Liver (tissue), 9 donors: ENCODE data around the gene MYO18B. TPM values are rescaled to one million over a fixed set of nuclear protein-coding genes. Genes with fewer than 3 reads are reported as not detected.

Experiments
- DNase-seq: peaks from one replicate; pipeline ENCODE4 v3.0.0-alpha.2; 2017; ENCODE audit warnings: low spot score
- H3K27ac ChIP-seq, 2 donors: one replicate each; pipeline ENCODE4 v1.7.0; 2013; ENCODE audit warnings: inconsistent platforms in 2 of 2, low read length in 2 of 2, control low read depth in 1 of 2, low read depth in 1 of 2, mild to moderate bottlenecking in 1 of 2
- H3K27me3 ChIP-seq, 4 donors: one replicate each; pipeline versions ENCODE4 v1.6.1 to v1.7.0; 2013; ENCODE audit warnings: low read length in 3 of 4, inconsistent platforms in 1 of 4, mild to moderate bottlenecking in 1 of 4, moderate library complexity in 1 of 4; ENCODE audit not compliant: control insufficient read depth in 4 of 4, insufficient read depth in 4 of 4
- H3K36me3 ChIP-seq, 4 donors: one replicate each; pipeline versions ENCODE4 v1.6.1 to v1.7.0; 2013; ENCODE audit warnings: low read length in 3 of 4, mild to moderate bottlenecking in 3 of 4, low read depth in 1 of 4, moderate library complexity in 1 of 4; ENCODE audit not compliant: control insufficient read depth in 4 of 4, insufficient read depth in 3 of 4
- H3K4me1 ChIP-seq, 4 donors: one replicate each; pipeline versions ENCODE4 v1.6.1 to v1.7.0; 2013; ENCODE audit warnings: low read length in 3 of 4, mild to moderate bottlenecking in 3 of 4, moderate library complexity in 1 of 4; ENCODE audit not compliant: control insufficient read depth in 4 of 4, insufficient read depth in 4 of 4
- H3K4me3 ChIP-seq, 3 donors: one replicate each; pipeline versions ENCODE4 v1.6.1 to v1.7.0; 2013; ENCODE audit warnings: low read length in 3 of 3, control low read depth in 1 of 3, low read depth in 1 of 3, mild to moderate bottlenecking in 1 of 3
- H3K9ac ChIP-seq, 2 donors: one replicate each; pipeline ENCODE4 v1.7.0; 2013; ENCODE audit warnings: low read length in 2 of 2, mild to moderate bottlenecking in 2 of 2, moderate library complexity in 2 of 2, control low read depth in 1 of 2, low read depth in 1 of 2
- H3K9me3 ChIP-seq, 4 donors: one replicate each; pipeline versions ENCODE4 v1.6.1 to v1.7.0; 2013; ENCODE audit warnings: low read length in 3 of 4; ENCODE audit not compliant: control insufficient read depth in 4 of 4
- ATF3 ChIP-seq: IDR thresholded peaks from 2 replicates; pipeline ENCODE4 v1.6.1; 2016; ENCODE audit warnings: antibody characterized with exemption
- EGR1 ChIP-seq, 2 donors: IDR thresholded peaks; 2 replicates each; pipeline ENCODE4 v1.6.1; 2016 to 2018; ENCODE audit warnings: antibody characterized with exemption in 2 of 2, low read depth in 2 of 2
- FOXA2 ChIP-seq: IDR thresholded peaks from 2 replicates; pipeline ENCODE4 v1.6.1; 2016; ENCODE audit warnings: antibody characterized with exemption
- GABPA ChIP-seq, 2 donors: IDR thresholded peaks in 1 of 2; conservative IDR thresholded peaks in 1 of 2; 2 replicates each; pipeline ENCODE4 v1.6.1; 2016; ENCODE audit warnings: antibody characterized with exemption in 2 of 2, mild to moderate bottlenecking in 1 of 2, moderate library complexity in 1 of 2
- HNF4A ChIP-seq, 2 donors: conservative IDR thresholded peaks; 2 replicates each; pipeline ENCODE4 v1.6.1; 2016; ENCODE audit warnings: antibody characterized with exemption in 2 of 2, mild to moderate bottlenecking in 2 of 2
- HNF4G ChIP-seq: IDR thresholded peaks from 2 replicates; pipeline ENCODE4 v1.6.1; 2016; ENCODE audit warnings: antibody characterized with exemption
- JUND ChIP-seq, 2 donors: IDR thresholded peaks; 2 replicates each; pipeline ENCODE4 v1.6.1; 2016; ENCODE audit warnings: antibody characterized with exemption in 2 of 2
- MAX ChIP-seq: IDR thresholded peaks from 2 replicates; pipeline ENCODE4 v1.6.1; 2016; ENCODE audit warnings: antibody characterized with exemption
- NR2F2 ChIP-seq: IDR thresholded peaks from 2 replicates; pipeline ENCODE4 v1.6.1; 2016; ENCODE audit warnings: antibody characterized with exemption
- RAD21 ChIP-seq, 2 donors: IDR thresholded peaks; 2 replicates each; pipeline ENCODE4 v1.6.1; 2016; ENCODE audit warnings: antibody characterized with exemption in 2 of 2, mild to moderate bottlenecking in 2 of 2
- REST ChIP-seq: IDR thresholded peaks from 2 replicates; pipeline ENCODE4 v1.6.1; 2016; ENCODE audit warnings: antibody characterized with exemption, mild to moderate bottlenecking
- RXRA ChIP-seq, 2 donors: IDR thresholded peaks; 2 replicates each; pipeline ENCODE4 v1.6.1; 2017 to 2018; ENCODE audit warnings: antibody characterized with exemption in 2 of 2, mild to moderate bottlenecking in 1 of 2
- SP1 ChIP-seq: IDR thresholded peaks from 2 replicates; pipeline ENCODE4 v1.6.1; 2018; ENCODE audit warnings: antibody characterized with exemption, mild to moderate bottlenecking
- TAF1 ChIP-seq: conservative IDR thresholded peaks from 2 replicates; pipeline ENCODE4 v1.6.1; 2016; ENCODE audit warnings: antibody characterized with exemption, mild to moderate bottlenecking
- YY1 ChIP-seq: IDR thresholded peaks from 2 replicates; pipeline ENCODE4 v1.6.1; 2016; ENCODE audit warnings: antibody characterized with exemption, mild to moderate bottlenecking
- ZBTB33 ChIP-seq: IDR thresholded peaks from 2 replicates; pipeline ENCODE4 v1.6.1; 2016; ENCODE audit warnings: antibody characterized with exemption
- WGBS: extraction: QIAGEN DNeasy Blood & Tissue Kit; methylation state at CpG from one replicate; pipeline ENCODE4 v1.1.7; 2013; 5-methylcytosine and 5-hydroxymethylcytosine counted together
- polyA plus RNA-seq, 2 donors: library from polyadenylated mRNA; stranded (reverse) in 1 of 2; unstranded in 1 of 2; fragments of 200-250 nt in 1 of 2; fragments of >200 nt in 1 of 2; fragmentation: Nextera tagmentation in 1 of 2; extraction: Ambion mirVana in 1 of 2; gene quantifications; one replicate each; pipeline versions ENCODE4 v1.2.1 to v1.2.3, GENCODE V29; 2013 to 2015
- total RNA-seq, 2 donors: library from RNA; depleted of rRNA; stranded (reverse); fragments of >200 nt; gene quantifications; one replicate each; pipeline ENCODE4 v1.2.3, GENCODE V29; 2014
- donor health status: healthy.
- donor health status: healthy.
- donor health status: healthy.
- donor health status: healthy.
- donor health status: healthy.

MYO18B gene
- total and polyA plus RNA-seq, 4 donors: under 0.01 to 4.2 (median 0.02) TPM; not detected in 1

- Histone ChIP-seq H3K4me1 (no peaks in the 10 kb centered on the region), H3K9ac (no peak overlapping the region), H3K27me3 (peaks cover 0 to 16% (median 0%) of the 10 kb centered on the region in 4 donors), H3K9me3 (no peaks in the 10 kb centered on the region), H3K36me3 (no peaks in the 10 kb centered on the region), H3K27ac (no peak overlapping the region), H3K4me3 (no peak overlapping the region)
- WGBS: 93% methylated on average over 3 of the region's 3 CpGs
- no peak for TF ChIP-seq JUND (IDR thresholded peaks at IDR 0.05)
- no peak for TF ChIP-seq REST
- no peak for TF ChIP-seq GABPA (IDR thresholded peaks at IDR 0.05 in 1 of 2, conservative IDR thresholded peaks at IDR 0.05 in 1 of 2)
- no peak for TF ChIP-seq SP1
- no peak for TF ChIP-seq EGR1 (IDR thresholded peaks at IDR 0.05; ENCODE audit: low read depth in 2 of 2)
- TF ChIP-seq MAX: no peak
- TF ChIP-seq NR2F2: no peak
- no peak for DNase-seq
Observed at GRCh38 chr22:25900390-25900789, 158.4 kb downstream of the MYO18B start.

- Histone ChIP-seq H3K9me3 (no peaks in the 10 kb centered on the region), H3K27ac (no peak overlapping the region), H3K27me3 (peaks cover 0 to 16% (median 0%) of the 10 kb centered on the region in 4 donors), H3K4me1 (no peaks in the 10 kb centered on the region), H3K4me3 (no peak overlapping the region), H3K9ac (no peak overlapping the region), H3K36me3 (no peaks in the 10 kb centered on the region)
- TF ChIP-seq JUND (IDR thresholded peaks at IDR 0.05) (no peak), ATF3 (no peak), GABPA (IDR thresholded peaks at IDR 0.05 in 1 of 2, conservative IDR thresholded peaks at IDR 0.05 in 1 of 2) (no peak)
- WGBS: 83% methylated on average over 4 of the region's 4 CpGs
- no peak for DNase-seq
Observed at GRCh38 chr22:25900880-25901279, 158.9 kb downstream of the MYO18B start.

GRCh38 chr22:25902402-25902801, 160.4 kb downstream of the MYO18B start:
- WGBS: 72% methylated on average over 8 of the region's 8 CpGs
- TF ChIP-seq GABPA (IDR thresholded peaks at IDR 0.05 in 1 of 2, conservative IDR thresholded peaks at IDR 0.05 in 1 of 2) (no peak), HNF4G (no peak), JUND (IDR thresholded peaks at IDR 0.05) (no peak), HNF4A (conservative IDR thresholded peaks at IDR 0.05) (no peak), TAF1 (no peak), FOXA2 (no peak), NR2F2 (no peak), MAX (no peak), ZBTB33 (no peak), RAD21 (IDR thresholded peaks at IDR 0.05) (no peak), EGR1 (IDR thresholded peaks at IDR 0.05; ENCODE audit: low read depth in 2 of 2) (no peak), REST (no peak), YY1 (no peak), RXRA (IDR thresholded peaks at IDR 0.05) (no peak), ATF3 (no peak)

More at GRCh38 chr22:25902402-25902801, 160.4 kb downstream of the MYO18B start:
- Histone ChIP-seq H3K27me3 (peaks cover 0 to 16% (median 0%) of the 10 kb centered on the region in 4 donors), H3K9ac (no peak overlapping the region), H3K4me1 (no peaks in the 10 kb centered on the region), H3K27ac (no peak overlapping the region), H3K4me3 (no peak overlapping the region), H3K36me3 (no peaks in the 10 kb centered on the region), H3K9me3 (no peaks in the 10 kb centered on the region)
- no peak for DNase-seq
